ENCODE results near the gene SMYD3. TPM values are rescaled to one million over a fixed set of nuclear protein-coding genes. Genes with fewer than 3 reads are reported as not detected.
A peak's percentile ranks its signal among the peaks of the same experiment; 100 is the strongest.

The SMYD3 gene
- total RNA-seq, 4 donors from 2014 or later, result 33.7 to 105 (median 51.4) TPM

DNA sequence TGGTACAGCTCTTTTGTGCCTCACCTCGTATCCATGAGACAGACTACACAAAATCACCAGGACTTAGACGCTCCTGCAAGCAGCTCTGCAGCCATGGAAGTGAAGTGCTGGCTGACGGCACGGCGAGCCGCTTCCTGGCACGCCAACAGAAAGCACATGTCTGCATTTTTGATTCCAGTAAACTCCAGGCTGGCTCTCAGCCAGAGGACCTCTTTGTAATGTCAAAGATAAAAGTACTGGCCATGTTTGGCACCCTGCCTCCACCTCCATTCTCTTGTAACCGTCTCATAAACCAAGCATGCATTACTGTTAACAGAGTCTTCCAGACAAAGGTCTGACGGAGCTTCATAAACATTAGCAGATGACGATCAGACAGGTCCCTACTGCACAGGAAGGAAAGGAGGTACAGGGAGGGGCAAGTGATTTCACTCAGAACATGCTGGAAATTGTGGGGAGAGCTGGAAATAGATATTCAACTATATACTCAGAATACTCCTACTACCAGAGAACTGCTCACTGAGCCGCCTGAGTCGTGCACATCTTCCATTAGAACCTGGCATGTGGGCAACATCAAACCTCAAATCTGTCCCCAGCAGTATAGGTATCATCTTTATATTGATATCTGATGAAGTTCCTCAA, 632.0 kb downstream of the SMYD3 start:
- DNase-seq, result peak; percentile 88 to 89
- intact Hi-C loops (cut with DNase I), result no loop called here
- Histone ChIP-seq H3K36me3 (no peaks in the 10 kb centered on the region), H3K9me3 (no peaks in the 10 kb centered on the region), H3K4me1 (peaks cover 3 to 12% of the 10 kb centered on the region in 2 donors), H3K4me3 (replicated peaks in 1 of 3) (no peak overlapping the region), H3K27ac (peak overlapping the region in 1 of 3 donors; percentile 17), H3K27me3 (no peaks in the 10 kb centered on the region)
- WGBS, 2 donors, result 21 to 24% methylated on average over 12 of the region's 12 CpGs
- no peak for TF ChIP-seq POLR2A (IDR thresholded peaks at IDR 0.05)
- TF ChIP-seq, protein P1, sequence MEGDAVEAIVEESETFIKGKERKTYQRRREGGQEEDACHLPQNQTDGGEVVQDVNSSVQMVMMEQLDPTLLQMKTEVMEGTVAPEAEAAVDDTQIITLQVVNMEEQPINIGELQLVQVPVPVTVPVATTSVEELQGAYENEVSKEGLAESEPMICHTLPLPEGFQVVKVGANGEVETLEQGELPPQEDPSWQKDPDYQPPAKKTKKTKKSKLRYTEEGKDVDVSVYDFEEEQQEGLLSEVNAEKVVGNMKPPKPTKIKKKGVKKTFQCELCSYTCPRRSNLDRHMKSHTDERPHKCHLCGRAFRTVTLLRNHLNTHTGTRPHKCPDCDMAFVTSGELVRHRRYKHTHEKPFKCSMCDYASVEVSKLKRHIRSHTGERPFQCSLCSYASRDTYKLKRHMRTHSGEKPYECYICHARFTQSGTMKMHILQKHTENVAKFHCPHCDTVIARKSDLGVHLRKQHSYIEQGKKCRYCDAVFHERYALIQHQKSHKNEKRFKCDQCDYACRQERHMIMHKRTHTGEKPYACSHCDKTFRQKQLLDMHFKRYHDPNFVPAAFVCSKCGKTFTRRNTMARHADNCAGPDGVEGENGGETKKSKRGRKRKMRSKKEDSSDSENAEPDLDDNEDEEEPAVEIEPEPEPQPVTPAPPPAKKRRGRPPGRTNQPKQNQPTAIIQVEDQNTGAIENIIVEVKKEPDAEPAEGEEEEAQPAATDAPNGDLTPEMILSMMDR (IDR thresholded peaks at IDR 0.05), result no peak

DNA sequence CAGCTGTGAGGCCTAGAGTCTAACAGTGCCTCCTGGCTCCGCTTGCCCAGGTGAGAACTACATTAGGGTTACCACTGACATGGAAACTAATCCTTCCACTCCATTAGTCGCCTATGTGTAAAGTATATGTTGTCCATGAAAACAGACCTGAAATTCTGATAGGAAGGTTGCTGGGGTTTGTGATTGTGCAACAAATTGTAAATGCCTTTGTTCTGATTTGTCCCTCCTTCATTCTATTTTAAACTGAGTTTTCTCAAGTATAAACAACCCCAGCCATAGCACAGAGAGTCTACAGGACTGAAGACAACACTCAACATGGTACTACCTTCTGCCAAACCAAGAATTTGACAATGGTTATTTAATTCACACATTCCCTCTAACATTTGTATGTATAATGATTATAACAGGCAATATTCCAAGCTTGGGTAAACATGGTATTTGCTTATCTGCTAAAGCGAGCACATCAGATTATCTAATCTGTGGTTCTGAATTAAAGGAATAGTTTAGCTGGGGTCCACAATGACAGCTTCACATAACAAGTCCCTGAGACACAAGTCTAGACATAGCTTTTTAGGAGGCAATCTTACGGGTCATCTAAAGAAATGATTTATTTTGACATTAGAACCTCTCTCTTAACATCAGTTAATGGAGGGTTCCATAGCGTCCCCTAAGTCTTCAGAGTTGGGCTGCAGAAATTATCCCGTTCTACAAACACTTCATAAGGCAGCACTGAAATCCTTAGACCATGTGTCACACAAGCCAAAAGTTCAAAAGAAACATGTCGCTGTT, 633.0 kb downstream of the SMYD3 start:
- Histone ChIP-seq H3K27ac (peak overlapping the region in 1 of 3 donors; percentile 17), H3K4me1 (peaks cover 11 to 16% of the 10 kb centered on the region in 2 donors), H3K27me3 (no peaks in the 10 kb centered on the region), H3K4me3 (replicated peaks in 1 of 3) (no peak overlapping the region), H3K9me3 (no peaks in the 10 kb centered on the region), H3K36me3 (no peaks in the 10 kb centered on the region)
- 97 to 98% methylated on average over 7 of the region's 7 CpGs for WGBS, 2 donors
- intact Hi-C loops (cut with DNase I), result no loop called here
- no peak for DNase-seq
- no peak for TF ChIP-seq POLR2A (IDR thresholded peaks at IDR 0.05)
- TF ChIP-seq, protein P1 (IDR thresholded peaks at IDR 0.05), result no peak

DNA sequence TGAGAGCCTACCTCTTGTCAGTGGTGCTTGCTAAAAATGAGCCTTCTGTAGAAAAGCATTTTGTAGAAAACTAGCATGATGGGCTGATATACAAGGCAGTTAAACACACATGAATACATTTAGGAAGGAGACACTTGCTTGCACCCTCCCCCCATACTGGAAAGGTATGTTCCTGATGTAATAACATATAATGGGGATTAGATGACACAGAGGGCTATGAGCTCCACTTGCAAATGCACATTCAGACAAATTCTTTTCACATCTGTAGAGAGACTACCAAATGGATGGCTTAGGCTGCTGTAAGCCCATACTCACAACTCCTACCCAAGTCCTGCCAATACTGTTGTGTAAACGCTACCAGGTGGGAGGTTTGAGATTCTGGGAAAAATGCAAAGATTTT, 634.0 kb downstream of the SMYD3 start:
- intact Hi-C loops (cut with DNase I), result no loop called here
- WGBS, 2 donors, result 100% methylated on average over 1 of the region's 1 CpG

DNA sequence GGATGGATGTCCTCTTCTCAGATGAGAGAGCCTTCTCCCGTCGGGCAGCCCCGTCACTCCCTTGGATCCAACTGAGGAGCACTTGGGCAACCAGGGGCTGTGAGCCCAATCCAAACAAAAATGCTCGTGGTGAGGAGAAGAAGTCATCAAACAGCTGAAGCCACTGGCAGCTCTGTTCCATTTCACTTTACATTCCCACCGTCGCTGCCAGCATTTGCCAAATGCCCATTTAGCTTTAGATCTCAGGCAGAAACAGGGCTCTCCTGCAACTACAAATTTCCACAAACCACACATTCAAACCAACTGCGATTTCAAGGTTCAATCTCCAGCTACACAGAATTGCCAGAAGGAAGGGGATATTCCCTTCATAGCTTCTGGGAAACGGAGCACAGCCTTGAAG, 634.6 kb downstream of the SMYD3 start:
- no peak for TF ChIP-seq POLR2A (IDR thresholded peaks at IDR 0.05)
- TF ChIP-seq, protein P1 (IDR thresholded peaks at IDR 0.05), result no peak
- intact Hi-C loops (cut with DNase I), result no loop called here
- WGBS, 2 donors, result 86 to 93% methylated on average over 8 of the region's 8 CpGs

More for the DNA sequence above, 634.0 kb downstream of the SMYD3 start:
- no peak for TF ChIP-seq POLR2A (IDR thresholded peaks at IDR 0.05)
- TF ChIP-seq, protein P1 (IDR thresholded peaks at IDR 0.05), result no peak
- H3K9me3 ChIP-seq, result no peaks in the 10 kb centered on the region
- DNase-seq, result no peak
- no peaks in the 10 kb centered on the region for H3K27me3 ChIP-seq
- no peak overlapping the region for H3K4me3 ChIP-seq (replicated peaks in 1 of 3)
- H3K36me3 ChIP-seq, result no peaks in the 10 kb centered on the region
- H3K4me1 ChIP-seq, result peaks cover 12 to 16% of the 10 kb centered on the region in 2 donors
- no peak overlapping the region for H3K27ac ChIP-seq

DNA sequence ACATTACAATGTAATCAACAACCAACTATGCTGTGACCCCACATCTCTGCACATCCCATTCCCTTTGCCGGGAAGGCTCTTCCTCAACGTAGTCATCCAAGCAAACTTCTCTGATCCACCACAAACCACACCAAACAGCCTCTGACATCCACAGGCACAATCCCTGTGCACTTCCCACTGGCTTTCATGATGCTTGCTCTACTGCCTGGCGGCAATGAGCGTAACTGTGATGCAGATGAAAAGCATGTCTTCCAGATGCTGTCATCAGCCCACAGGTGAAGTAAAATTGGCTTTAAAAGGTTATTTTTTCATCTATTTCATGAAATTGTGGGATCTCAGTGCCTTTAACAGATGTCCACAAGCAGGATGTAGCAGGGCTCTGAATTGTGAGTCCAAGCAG, 635.2 kb downstream of the SMYD3 start:
- Histone ChIP-seq H3K27ac (no peak overlapping the region), H3K36me3 (no peaks in the 10 kb centered on the region), H3K9me3 (no peaks in the 10 kb centered on the region), H3K27me3 (no peaks in the 10 kb centered on the region), H3K4me3 (replicated peaks in 1 of 3) (no peak overlapping the region), H3K4me1 (peaks cover 12 to 16% of the 10 kb centered on the region in 2 donors)
- WGBS, 2 donors, result 100% methylated on average over 4 of the region's 4 CpGs
- TF ChIP-seq, protein P1 (IDR thresholded peaks at IDR 0.05), result no peak
- TF ChIP-seq POLR2A (IDR thresholded peaks at IDR 0.05), result no peak
- intact Hi-C loops (cut with DNase I), result no loop called here
- no peak for DNase-seq

More for the DNA sequence above, 634.6 kb downstream of the SMYD3 start:
- no peak for DNase-seq
- H3K4me3 ChIP-seq (replicated peaks in 1 of 3), result no peak overlapping the region
- H3K27me3 ChIP-seq, result no peaks in the 10 kb centered on the region
- H3K36me3 ChIP-seq, result no peaks in the 10 kb centered on the region
- no peak overlapping the region for H3K27ac ChIP-seq
- no peaks in the 10 kb centered on the region for H3K9me3 ChIP-seq
- peaks cover 12 to 16% of the 10 kb centered on the region in 2 donors for H3K4me1 ChIP-seq
